HG03354 (cell line): Measurements from ENCODE around the gene BARD1.
A peak's percentile ranks its signal among the peaks of the same experiment; 100 is the strongest.
"Not testable (repeated sequence)": the region's sequence is repeated elsewhere in the genome, so short reads cannot be mapped to it uniquely, and the experiment has no call there.

Experiments
- ATAC-seq: cut with Tn5 transposase; IDR thresholded peaks from one replicate; pipeline ENCODE4 v1.9.1; 2021; ENCODE audit warnings: mild to moderate bottlenecking; ENCODE audit not compliant: unreplicated experiment, poor library complexity, severe bottlenecking

BARD1 gene

DNA sequence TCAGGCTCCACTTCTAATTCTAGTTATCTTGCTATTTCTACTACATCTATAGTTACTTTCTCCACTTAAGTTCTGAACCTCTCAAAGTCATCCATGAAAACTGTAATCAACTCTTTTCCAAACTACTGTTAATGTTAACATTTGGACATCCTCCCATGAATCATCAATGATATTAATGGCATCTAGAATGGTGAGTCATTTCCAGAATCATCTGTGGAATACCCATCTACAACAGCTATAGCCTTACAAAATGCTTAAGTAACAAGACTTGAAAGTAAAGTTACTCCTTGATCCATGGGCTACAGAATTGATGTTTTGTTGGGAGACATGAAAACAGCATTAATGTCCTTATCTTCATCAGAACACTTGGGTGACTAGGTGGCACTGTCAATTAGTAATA is 35.4 kb downstream of the BARD1 start:
- ATAC-seq: no peak

DNA sequence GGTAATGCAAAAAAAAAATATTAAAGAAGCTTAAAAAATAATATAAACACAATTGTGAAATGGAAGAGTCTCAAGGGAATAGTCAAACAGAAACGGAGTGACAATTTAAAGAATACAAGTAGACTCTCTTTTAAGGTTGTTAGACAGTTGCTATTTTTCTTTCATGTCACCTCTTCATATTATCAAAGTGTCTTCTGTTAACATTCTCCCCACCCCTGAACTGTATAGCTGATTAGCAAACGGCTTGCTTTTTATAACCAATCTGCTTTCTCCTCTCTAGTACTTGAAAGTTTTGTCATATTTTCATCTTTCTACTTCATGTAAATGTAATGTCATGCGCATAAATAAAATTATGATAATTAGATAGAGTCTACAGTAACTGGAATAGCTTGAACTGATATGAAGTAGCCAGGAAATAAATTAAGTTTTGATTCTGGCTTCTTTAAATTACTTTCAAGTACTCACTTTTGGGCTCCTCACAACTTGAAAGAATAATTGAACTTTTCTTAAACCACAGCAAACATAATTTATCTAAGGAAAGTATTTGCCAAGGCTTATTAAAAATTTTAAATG is 37.0 kb downstream of the BARD1 start:
- ATAC-seq: no peak

DNA sequence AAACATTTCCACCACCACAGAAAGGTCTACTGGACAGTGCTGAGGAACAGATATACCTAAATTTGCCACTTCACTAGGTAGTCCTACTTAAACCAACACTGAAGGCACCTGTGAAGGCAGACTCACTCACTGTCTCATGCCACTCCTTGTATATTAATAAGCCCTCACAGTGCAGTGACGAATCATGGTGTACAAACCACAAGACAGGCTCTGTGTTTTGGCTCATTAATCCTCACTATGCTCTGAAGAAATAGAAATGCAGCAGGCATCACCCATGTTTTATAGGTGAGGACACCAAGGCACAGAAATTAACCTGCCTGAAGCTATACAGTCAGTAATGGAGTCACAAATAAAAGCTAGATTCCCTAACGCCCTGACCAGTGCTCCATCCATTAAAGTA is 44.3 kb downstream of the BARD1 start:
- no peak for ATAC-seq

DNA sequence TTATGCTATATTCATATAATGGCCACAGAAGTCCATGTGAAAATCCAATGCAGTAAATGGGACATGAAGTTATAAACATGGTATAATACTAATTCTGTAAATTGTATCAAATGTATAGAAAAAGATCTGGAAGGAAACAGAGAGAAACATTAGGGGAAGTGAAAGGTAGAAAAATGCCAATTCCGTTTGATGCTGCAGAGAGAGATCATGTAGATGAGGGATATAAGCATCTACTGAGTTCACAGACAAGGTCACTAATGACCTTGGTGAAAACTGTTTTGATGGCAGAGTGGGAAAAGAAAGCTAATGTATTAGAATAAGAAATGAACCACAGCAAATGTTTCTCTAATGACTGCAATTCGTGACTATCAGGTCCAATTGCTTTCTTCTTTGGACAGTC is 56.0 kb downstream of the BARD1 start:
- ATAC-seq: no peak

DNA sequence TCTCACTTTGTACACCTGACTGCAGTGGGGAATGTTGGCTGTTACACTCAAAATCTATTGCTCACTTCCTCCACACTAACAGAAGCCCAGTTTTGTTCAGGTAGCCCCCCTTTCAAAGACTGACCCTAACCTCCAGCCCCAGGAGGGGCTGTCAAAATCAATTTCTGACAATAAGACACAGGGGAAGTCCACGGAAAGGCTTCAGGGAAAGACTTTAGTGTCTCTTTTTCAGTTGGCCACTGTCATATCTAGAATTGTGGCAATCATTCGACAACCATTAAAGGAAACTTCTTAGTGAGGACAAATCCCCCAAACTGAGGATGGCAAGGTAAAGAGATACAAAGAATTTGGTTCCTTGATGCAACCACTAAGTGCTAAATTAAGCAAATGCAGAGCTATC is 59.0 kb downstream of the BARD1 start:
- ATAC-seq: no peak

DNA sequence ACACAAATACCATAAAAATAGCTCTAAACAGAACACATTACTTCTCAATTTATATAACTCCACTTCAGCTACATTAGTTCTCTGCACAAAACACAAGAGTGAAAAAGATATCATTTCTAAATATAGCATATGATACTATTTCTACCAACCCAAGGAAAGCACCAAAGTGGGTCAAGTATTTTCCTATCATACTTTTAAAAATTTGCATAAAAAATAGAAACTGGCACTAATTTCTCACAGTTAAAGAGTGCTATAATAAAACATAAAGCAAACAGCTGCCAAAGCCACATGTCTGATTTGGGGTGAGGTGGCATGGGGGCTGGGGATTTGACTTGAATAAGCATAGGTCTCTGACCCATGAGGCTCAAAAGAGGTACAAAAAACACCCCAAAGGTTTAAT is 61.5 kb downstream of the BARD1 start:
- peak; percentile 65 for ATAC-seq

DNA sequence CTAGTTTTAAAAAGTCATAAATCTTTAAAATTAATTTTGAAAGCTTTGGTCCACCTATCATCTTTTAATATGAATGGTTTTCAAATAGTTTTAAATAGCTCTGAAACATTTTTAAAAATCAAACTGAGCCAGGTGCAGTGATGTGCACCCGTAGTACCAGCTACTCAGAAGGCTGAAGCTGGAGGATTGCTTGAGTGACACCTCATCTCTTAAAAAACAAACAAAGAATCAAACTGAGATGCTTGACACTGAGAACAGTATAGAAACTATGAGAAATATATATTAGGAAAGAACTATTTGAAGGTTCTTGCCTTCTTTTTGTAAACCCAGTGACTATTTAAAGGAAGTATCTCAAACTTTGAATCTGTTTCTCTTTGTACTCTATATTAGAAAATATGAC is 67.4 kb downstream of the BARD1 start:
- ATAC-seq: no peak

DNA sequence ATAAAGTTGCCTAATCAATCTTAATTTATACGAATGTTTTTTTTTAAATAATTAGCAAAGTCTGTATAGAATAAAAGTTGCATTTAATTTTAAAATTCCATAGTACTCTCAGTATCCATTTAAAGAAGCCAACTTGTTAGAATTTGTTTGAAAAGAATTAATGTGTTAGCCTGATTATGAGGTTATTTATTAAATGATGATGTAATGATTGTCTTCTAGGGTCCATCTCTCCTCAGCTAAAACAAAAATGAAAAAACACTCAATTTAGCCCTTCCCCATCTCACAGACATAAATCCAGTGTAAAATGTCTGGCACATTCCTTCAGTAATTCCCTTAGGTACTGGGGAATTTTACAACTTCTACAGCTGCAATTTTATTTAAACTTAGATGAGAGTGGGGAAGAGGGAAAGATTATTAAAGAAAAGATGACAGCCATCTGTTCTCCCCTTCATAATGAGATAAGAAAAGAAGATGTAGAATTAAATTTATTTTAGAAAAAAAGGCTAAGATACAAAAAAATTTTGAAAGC is 68.6 kb downstream of the BARD1 start:
- ATAC-seq: no peak

DNA sequence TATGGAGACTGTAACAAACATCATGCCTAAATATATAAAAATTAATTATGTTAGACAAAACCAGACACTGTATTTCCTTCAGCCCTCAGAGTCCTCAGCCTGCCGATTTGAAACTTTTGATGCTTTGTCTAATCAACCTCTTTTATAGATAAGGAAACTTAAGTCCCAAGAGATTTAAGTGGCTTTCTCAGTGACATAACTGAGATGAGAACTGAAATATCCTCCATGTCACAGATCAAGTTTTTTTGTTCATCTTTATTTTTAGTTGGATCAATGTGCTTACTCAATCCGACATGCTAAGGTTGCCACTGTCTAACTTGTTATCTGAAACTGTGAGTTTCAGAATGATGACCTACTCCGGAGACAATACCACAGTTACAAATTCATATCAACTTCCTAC is 72.3 kb downstream of the BARD1 start:
- ATAC-seq: peak; percentile 97

DNA sequence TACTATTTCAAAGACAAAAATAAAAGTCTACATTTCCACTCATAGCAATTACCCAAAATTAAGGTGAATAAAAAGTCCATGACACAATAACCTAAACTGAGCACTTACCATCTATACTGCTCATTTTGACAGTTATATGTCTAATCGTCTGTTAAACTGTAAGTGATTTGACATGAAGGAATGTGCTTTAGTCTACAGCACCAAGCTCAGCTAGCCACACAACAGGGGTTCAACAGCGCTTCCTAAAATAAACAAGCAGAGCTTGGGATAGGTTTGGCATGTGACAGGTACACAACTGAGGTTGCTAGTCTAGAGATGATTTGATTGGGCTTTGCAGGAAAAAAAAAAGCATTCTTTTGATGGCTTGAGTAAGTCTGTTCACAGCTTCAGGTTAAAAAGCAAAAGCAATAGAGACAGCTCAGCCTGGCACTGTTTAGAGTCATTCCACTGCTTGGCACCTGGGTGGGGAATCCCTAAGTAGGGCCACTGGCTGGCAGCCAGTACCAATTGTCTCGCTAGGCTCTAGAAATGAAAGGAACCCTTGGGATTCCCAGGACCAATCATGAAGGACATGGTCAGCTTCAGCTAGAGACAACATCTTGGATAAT is 78.6 kb downstream of the BARD1 start:
- ATAC-seq: no peak

DNA sequence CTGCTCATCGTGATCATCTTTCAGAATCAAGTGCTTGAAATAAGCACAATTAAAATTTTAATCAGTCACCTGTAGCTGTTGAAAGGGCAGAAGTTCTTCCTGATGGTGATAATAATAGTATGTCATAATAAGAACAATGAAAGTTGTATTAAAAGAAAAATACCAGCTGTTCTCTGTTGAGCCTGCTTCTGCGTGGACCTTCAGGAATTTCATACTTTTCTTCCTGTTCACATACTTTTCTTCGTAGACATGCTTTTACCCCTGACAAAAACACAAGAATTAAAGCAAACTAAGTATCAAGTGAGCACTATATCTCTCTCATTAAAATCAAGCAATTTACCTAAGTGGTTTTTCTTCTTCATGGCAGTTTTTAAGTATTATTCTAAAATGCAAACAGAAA is 79.2 kb downstream of the BARD1 start:
- ATAC-seq: no peak

DNA sequence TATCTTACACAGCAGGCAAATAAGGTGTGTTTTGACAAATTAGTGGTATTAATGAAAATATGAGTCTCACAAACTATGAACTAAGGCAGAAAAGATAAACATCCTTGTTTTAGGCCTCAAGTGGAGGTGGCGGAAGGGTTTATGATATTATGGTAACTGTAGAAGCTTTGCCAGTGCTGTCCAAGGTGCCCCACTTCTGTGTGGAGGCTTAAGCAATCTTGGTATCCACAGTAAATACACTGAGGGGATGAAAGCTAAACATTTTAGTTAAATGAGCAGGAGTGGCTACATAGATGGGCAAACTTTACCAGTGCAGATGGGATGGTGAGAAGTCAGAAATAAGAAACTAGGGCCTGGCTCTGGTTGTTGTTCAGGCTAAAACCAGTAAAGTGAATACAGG is 84.7 kb downstream of the BARD1 start:
- no peak for ATAC-seq

DNA sequence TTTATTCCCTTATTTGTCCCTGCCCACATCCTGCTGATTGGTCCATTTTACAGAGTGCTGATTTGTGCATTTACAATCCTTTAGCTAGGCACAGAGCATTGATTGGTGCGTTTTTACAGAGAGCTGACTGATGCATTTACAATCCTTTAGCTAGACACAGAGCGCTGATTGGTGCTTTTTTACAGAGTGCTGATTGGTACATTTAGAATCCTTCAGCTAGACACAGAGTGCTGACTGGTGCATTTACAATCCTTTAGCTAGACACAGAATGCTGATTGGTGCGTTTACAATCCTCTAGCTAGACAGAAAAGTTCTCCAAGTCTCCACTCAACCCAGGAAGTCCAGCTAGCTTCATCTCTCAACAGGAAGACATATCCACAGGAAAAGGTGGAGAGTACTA is 91.6 kb downstream of the BARD1 start:
- ATAC-seq: not testable (repeated sequence)

DNA sequence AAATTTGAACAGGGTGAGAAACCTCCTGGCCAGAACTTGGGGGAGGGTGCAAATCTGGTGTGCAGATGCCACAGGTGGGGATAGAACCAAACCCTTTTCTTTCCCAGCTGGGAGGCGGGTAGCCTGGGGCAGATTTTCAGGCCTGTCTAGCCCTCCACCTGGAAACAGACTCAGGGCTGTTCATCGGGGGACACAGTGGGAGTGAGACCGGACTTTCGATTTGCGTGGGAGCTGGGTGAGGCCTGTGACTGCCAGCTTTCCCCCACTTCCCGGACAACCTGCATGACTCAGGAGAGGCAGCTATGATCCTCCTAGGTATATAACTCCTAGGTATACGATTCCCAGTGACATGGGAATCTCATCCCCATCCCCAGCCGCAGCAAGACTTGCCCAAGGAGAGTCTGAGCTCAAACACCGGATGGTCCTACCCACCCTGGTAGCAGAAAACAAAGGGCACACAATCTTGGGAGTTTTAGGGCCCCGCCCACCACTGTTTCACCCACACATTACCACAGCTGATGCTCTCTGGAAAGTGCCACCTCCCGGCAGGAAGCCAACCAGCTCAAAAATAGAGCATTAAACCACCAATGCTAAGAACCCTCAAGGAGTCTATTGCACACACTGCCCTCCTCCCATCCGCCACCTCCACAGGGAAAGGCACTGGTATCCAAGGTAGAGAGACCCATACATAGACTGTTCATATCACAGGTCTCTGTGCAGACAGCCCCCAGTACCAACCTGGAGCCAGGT is 92.5 kb downstream of the BARD1 start:
- no peak for ATAC-seq

DNA sequence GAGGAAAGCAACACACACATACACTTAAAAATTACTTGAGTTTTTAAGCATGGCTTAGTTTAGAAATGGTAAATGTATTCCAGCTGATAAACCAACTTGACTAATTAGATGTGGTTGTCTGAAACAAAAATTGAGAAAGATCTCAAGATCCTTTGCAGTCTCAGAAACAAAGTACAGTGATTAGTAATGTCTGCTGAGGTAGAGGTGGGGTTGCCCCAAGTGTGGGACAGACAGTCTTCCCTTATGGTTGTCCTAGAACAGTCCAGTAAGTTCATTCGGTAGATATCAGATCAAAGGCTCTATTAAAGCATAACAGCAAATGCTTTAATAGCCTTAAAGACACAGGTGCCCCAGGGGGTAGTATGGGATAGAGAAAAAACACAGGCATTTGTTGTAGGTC is 94.5 kb downstream of the BARD1 start:
- ATAC-seq: no peak

DNA sequence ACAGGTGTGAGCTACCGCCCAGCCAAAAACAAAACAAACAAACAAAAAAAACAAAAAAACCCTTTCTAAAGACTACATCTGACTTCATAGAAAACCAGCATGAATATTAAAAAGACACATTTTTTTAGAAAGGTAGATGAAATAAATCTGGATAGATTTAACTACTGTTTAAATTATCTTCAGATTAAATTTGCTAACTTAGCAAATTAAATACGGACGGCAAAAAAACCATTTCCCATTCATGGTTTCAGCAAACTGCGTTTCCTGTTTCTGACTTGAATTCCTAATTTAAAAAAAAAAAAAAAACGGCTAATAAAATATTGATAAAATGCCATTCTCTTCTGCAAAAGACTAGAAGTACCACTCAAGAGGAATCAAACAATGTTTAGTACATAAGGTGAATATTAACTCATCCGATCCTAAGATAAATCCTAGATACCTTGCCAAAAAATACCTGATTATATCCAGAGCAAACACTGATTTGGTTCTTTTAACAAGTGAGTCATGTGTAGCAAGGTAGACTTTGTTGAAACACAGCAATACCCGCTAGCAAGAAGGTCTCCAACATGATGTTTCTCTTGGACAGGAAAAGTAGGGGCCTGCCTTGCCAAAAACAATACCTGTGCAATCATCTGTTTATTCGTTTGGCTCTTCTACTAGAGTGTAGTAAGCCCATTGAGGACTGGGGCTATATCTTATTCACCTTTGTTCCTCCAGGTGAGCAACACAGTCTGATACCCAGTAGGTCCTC is 96.2 kb downstream of the BARD1 start:
- ATAC-seq: no peak

DNA sequence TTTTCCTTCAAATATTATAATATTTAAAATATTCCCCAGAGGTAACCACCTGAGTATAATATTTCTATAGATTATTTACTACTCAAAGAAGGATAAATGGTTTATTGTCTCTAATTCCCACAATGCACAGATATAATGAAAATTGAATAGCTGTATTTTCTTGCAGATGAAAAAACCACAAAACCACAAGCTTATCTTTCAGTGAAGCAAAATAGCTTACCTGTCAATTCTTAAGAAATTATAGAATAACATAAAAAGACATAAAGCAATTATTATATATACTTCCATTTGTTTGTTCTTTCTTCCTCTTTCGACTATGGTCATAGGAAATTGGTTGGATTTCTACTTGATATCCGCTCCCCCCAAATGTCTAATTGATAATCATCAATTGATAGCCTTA is 98.8 kb downstream of the BARD1 start:
- ATAC-seq: no peak

DNA sequence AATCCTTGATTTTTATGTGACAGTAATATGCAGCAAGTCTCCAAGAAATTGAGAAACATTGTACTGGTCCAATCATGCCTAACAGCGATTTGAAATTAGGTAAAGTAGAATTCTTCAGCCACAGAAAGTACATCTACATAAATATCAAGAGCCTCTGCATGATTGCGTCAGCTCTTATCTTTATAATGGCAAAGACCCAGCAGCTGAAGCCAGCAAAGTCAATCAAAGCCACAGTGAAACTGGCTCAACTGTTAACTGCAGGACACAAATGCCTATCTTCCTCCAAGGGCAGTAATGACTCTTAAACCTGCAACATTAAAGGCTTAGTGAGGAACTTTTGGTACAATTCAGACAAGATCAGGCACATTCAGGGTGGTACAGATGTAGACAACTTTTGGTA is 102.5 kb downstream of the BARD1 start:
- ATAC-seq: no peak

DNA sequence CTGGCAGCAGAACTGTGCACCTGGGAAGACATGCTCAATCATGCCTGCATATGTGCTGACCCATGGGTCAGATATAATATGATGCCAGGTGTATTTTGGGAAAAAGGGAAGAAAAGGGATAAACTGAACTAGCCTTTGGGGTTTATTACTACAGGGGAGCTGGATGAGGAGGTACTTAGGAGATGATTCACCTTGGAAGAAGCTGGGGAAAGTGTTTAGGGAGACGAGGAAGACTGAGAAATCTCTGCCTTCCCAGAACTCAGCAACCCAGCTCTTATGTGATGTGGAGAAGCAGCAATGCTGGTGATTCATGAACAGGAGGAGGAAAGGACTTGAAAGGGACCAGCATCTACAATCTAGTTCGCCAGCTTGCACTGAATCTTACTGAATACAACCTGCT is 110.2 kb downstream of the BARD1 start:
- no peak for ATAC-seq

DNA sequence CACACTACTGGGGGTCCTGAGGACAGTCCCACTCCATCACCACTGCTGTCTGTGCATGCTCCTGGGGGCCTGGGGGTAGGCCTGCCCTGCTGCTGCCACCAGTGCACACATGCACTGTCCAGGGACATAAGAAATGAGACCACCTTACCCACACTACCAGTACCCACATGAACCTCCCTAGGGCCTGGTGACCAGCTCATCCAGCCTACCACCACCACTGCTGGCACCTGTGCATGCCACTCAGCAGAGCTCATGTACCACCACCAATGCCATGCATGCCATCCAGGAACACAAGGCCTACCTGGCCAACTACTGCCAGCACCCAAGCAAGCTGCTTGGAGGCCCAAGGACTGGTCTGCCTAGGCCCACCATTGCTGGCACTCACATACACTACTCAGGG is 112.8 kb downstream of the BARD1 start:
- ATAC-seq: no peak

DNA sequence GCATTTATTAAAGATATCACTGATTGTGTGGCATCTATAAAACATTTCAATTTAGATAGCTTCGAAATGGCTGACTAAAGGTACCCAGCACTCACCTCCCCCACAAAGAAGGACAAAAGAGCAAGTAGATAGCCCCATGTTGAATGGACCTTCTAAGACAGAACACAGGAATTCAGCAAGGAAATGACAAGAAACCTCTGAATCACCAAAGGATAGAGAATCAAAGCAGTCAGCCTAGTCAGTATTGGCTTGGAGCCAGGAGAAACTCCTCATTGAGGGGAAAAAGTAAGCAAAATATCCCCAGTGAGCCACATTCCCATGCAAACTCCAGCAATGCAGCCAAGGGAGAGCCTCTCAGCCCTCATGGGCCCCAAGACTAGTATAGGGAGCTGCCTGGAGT is 113.7 kb downstream of the BARD1 start:
- no peak for ATAC-seq
